ENCODE results near the gene MGA.

MGA gene

GRCh38 chr15:41810651-41811431 is 150.6 kb downstream of the MGA start:
- DNase-seq: no peak

GRCh38 chr15:41811432-41812195 is 151.4 kb downstream of the MGA start:
- peak; percentile 44 for DNase-seq

- no peak for DNase-seq
Observed at GRCh38 chr15:41812820-41813375, 152.7 kb downstream of the MGA start.

DNA sequence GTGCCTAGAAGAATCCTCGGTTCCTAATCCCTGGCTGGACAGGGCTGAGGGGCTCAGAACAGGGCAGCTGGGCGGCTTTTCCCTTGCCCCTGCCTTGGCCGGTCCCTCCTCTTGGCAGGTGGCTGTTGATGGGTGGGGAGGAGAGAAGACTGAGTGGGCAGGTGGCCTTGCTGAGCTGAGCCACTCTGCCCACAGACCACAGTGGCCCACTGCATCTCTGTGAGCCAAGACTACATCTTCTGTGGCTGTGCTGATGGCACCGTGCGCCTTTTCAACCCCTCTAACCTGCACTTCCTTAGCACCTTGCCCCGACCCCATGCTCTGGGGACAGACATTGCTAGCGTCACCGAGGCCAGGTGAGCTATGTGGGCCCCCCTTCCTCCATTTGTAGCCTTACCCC is 153.2 kb downstream of the MGA start:
- DNase-seq: no peak

DNA sequence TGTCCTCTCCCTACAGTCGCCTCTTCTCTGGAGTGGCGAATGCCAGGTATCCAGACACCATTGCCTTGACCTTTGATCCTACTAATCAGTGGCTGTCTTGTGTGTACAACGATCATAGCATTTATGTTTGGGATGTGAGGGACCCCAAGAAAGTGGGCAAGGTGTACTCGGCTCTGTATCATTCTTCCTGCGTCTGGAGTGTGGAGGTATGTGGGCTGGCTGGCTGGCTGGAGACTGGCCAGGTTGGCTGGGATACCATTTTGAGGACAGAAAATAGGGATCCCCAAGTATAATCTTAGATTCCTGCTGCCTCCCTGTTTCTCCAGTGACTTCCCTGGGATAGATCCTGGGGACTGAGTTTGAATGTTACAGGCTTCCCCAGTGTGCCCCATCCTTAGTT is 154.3 kb downstream of the MGA start:
- no peak for DNase-seq

- no peak for DNase-seq
Observed at GRCh38 chr15:41816788-41817187, 156.6 kb downstream of the MGA start.

DNA sequence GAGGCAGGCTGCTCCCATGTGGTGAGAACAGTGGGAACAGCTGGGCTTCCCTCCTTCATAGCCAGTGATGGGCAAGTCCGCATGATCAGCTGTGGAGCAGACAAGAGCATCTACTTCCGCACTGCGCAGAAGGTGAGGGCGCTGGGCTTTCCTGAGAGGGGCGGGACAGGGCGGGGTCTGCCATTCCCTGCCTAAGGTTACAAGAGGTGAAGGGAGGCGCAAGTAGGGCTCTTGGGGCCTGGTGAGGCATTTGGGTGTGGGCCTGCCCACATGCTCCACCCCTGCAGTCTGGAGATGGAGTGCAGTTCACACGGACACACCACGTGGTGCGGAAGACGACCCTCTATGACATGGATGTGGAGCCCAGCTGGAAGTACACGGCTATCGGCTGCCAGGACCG is 157.1 kb downstream of the MGA start:
- DNase-seq: no peak

DNA sequence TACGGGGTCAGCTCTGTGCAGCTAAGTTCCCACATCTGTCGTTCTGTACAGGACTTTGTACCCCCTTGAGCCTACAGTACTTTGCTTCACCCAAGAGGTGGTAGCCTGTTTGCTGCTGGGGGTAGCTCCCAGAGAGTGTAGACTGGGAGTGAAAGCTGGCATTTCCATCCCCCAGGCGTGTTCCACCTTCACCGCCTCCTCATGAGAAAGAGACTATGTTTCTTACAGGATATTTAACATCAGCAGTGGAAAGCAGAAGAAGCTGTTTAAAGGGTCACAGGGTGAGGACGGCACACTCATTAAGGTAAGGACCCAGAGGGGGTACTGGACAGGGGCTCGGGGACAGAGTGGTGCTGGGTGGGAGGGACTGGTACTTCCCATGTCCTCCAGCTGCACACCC is 157.6 kb downstream of the MGA start:
- DNase-seq: no peak

DNA sequence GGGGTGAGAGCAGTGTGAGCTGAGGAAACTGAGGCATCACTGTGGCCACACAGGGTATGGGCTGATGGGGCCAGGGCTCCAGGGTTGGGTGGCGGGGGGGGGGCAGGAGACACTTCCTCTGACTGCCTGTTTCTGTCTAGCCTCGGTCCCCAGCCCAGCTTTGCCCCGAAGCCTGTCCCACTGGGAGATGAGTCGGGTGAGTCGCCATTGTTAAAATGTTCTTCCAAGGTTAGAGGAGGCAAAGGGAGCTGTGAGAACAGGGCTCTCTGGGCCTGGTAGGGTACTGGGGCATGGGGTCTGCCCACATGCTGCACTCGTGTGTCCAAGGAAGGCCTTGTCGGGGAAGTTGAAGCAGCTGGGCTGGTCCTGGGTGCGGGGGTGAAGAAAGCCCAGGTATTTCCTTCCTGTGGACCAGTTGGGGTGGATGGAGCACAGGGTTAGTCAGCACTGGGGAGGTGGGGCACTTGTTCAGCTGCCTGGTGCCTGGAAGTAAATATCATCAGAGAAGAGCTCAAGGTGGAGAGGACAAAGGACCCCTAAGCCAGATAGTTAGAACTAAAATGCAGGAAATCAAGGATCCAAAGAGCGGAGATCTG is 159.3 kb downstream of the MGA start:
- DNase-seq: no peak

DNA sequence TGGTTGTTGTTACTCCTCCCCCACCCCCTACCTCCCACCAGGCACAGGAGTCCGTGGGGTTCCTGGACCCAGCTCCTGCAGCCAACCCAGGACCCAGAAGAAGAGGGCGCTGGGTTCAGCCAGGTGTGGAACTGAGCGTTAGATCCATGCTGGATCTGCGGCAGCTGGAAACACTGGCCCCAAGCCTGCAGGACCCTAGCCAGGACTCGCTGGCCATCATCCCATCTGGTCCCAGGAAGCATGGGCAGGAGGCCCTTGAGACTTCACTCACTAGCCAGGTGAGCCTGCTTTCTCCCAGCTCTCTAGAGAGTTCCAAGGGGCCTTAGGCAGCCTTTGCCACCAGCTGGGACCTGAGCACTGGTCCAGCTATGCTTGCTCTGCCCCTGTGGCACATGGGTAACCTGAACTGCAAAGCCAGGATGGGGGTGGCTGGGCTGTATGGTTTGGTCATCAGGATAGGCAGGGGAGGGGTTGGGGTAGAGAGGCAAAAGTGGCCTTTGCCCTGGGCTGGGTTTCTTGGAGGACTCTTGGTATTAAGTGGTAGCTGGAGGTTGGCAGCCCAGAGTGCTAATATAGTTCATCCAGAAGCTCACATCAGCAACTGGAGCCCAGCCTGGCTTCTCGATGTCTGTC is 160.7 kb downstream of the MGA start:
- DNase-seq: no peak

DNA sequence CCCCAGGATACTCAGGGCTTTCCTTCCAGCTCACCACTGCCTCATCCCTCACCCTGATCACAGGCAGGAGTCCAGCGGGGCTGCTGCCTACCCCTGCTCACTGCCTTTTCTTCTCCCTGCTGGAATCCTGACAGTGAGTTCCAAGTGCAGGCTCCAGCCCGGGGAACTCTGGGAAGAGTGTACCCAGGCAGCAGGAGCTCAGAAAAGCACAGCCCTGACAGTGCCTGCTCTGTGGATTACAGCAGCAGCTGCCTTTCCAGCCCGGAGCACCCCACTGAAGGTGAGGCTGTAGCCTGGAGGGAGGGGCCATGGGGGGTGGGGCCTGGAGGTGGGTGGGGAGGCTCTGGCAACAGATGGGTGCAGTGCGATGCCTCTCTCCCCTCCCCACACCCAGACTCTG is 161.6 kb downstream of the MGA start:
- DNase-seq: no peak

DNA sequence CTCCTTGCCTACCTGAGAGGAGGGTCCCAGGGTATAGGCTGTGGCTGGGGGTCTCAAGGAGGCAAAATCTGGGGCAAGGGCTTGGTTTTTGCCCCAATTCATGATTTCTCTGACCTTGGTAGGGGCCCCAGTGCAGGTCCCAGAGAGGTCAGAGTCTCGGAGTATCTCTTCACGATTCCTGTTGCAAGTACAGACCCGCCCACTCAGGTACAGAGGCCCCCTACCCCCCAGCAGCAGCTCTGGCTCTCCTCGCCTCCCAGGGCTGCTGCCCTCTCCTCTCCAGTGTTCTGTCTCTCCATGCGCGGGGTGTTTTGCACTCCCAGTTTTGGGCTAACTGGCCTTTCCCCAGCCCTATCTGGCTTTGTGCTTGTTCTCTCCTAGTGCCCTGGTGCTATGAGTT is 162.3 kb downstream of the MGA start:
- DNase-seq: no peak
